G401 (cell line): ENCODE results near the gene SPART. TPM values are rescaled to one million over a fixed set of nuclear protein-coding genes. Genes with fewer than 3 reads are reported as not detected.

Source experiments
- DNase-seq: peaks from one replicate; pipeline ENCODE4 v3.0.0-alpha.2; 2015; ENCODE audit warnings: low spot score
- in situ Hi-C: cut with HindIII; loops from 2 replicates; pipeline ENCODE4 v1.10.0; 2016; ENCODE audit warnings: low sequenced_read_pairs, mixed read lengths
- total RNA-seq: library from RNA; depleted of rRNA; stranded (reverse); fragments of >200 nt; shearing (Covaris generic); gene quantifications from 2 replicates; pipeline ENCODE4 v1.2.3, GENCODE V29; 2014; rRNA removed

SPART gene, protein sequence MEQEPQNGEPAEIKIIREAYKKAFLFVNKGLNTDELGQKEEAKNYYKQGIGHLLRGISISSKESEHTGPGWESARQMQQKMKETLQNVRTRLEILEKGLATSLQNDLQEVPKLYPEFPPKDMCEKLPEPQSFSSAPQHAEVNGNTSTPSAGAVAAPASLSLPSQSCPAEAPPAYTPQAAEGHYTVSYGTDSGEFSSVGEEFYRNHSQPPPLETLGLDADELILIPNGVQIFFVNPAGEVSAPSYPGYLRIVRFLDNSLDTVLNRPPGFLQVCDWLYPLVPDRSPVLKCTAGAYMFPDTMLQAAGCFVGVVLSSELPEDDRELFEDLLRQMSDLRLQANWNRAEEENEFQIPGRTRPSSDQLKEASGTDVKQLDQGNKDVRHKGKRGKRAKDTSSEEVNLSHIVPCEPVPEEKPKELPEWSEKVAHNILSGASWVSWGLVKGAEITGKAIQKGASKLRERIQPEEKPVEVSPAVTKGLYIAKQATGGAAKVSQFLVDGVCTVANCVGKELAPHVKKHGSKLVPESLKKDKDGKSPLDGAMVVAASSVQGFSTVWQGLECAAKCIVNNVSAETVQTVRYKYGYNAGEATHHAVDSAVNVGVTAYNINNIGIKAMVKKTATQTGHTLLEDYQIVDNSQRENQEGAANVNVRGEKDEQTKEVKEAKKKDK
- 0.31 and 0.43 TPM in 2 replicates for total RNA-seq

DNA sequence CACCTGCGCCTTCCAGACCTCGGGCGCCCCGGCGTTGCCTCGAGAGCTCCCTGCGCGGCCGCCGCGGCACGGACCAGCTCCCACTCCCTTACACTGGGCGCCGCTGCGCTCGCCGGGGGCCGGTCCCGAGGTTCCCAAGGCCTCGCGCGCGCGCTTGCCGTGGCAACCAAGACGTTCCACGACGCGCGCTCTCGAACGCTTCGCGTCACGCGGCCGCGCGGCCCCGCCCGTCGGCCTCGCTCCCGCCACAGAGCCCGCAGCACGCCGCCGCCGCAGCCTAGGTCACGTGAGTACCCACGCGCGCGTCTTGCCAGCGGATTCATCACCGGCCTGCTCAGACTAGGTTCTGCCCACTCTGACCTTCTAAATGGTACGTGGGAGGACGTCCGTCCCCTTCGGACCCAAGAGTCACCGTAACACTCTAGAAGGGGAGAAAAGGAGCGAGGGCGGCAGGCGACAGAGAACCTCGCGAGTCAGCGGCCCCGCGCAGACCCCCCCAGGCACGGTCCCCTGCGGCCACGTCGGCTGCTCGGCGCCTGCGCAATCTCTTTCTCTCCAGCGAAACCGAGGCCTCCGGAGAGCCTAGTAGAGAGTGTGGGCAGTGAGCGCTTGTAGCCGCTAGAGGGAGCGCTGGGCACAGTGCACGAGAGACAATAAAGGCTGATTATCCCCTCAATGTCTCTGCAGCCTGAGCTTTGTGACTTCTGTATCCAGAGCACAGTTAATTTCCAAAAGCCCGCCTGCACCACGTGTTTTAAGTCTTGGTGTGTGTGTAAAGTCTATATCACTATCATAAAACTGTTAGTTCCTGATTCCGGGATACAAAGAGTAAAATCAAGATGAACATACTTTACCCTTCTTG lies at the start of gene SPART:
Gene SPART (minus strand): TSS at position 173 of the 862 bp plus-strand sequence. CDS start 10,564 bp downstream, outside the sequence.
- in situ Hi-C loops, result no loop called here
- peak; percentile 95 for DNase-seq

DNA sequence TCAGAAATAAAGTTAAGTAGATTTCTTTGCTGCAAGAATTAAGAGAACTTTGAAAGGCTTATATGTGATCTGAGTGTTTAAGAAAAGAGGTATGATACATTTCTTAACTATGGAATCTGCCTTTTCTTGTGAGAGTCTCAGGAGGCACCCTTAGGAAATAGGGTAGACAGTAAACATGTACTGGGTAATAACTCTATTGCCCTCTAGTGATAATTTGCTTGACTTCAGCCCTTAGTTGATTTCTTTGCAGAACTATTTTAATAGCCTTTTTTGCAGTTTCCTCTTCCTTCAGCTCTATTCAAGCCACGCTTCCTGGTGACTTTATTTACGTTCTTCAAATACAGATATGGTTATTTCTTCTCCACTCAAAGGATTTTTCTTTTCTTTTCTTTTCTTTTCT lies 49.1 kb upstream of the SPART start:
- peak; percentile 2 for DNase-seq
- in situ Hi-C loops, result no loop called here

DNA sequence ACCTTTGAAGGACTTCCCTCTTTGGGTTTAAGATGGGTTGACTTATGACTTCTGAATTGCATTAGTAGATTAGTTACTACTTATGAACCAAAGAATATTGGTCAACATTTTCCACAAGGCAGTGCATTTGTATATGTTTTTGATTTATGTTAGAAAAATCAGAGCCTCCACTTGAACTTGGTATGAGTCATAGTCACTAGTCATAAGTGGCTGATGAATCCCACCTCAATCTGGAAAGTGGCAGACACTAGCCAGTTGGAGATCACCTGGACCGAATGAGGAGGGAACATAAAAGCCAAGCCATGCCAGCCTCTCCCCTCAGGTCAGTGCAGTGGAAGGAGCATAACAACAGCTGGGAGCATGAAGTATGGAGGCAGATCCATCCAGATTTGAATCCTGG lies 39.3 kb upstream of the SPART start:
- in situ Hi-C loops, result no loop called here
- DNase-seq, result no peak

DNA sequence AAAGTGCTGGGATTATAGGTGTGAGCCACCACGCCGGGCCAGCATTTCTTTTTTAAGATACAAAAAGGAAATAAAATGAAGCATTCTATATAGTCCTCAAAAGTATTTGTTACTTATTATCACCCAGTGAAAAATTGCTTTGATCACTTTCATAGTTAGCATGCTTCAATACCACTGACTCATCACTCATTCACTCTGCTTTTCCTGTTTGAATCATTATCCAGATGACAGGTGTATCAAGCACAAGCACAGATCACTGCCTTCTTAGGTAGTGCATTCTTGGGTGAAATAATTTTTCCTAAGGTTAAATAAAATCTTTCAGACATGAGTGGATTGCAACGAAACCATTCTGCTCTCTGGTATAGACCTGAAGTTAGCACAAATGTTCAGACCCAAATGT lies 35.8 kb upstream of the SPART start:
- in situ Hi-C loops, result no loop called here
- DNase-seq, result no peak

DNA sequence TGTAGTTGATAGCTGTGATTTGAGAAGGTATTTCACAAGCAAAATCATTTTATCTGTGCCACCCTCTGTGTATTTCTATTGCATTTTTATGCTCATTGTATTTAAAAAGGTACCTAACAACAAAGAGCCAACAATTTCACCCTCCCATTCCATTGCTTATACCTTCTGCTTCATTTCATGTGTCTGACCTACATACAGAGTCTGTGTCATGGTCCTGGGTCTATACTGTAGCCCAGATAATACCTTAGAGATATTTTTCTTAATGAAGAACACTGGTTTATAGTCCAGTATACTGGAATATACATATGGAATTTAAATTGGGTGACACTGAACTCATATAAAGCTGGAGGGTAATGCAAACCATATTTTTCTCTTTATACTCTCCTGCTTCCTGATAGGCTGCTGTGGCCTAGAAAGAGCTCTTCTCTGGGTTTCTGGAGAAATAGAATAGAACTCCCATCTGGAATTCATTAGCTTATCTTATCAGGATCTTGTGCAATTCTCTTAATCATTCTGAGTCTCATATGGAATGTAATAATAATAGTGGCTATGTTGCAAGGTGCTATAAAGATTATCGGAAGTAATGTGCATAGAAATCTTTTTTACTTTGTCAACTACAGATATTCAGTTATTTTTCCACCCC lies 31.8 kb upstream of the SPART start:
- in situ Hi-C loops, result no loop called here
- DNase-seq, result no peak

DNA sequence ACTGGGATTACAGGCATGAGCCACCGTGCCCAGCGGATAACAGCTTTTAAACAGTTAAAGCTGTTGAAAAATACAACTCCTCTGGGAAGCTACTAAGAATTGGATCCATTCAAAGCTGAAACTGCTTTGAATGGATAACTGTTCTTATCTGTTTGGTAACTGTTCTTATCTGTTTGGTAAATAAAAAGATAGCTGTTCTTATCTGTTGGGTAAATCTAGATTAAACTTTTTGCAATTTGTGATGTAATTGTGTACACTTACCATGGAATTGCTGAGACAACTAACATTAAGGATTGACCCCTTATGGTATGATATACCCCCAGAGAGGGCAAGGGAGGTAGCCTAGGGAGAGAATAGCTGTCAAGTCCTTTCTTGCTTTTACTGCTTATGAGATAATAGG lies 27.9 kb upstream of the SPART start:
- in situ Hi-C loops, result no loop called here
- DNase-seq, result no peak

DNA sequence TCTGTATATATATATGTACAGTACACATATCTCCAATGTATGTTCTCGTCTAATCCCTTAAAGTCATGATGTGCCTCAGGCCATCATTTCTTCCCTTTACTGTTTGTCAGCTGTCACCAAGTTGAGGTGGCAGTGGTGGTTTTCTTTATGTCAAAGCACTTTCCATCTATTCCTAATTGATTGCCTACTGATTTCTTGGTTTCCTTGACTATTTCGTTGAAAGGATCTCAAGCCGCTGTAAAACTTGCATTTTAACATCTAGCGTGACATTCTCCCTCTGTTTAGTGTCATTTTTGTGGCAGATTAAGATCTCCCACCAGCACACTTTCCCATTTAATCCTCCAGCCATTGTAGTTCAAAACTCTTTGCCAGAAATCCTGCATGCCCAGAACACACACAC lies 25.0 kb upstream of the SPART start:
- no peak for DNase-seq
- in situ Hi-C loops, result no loop called here

DNA sequence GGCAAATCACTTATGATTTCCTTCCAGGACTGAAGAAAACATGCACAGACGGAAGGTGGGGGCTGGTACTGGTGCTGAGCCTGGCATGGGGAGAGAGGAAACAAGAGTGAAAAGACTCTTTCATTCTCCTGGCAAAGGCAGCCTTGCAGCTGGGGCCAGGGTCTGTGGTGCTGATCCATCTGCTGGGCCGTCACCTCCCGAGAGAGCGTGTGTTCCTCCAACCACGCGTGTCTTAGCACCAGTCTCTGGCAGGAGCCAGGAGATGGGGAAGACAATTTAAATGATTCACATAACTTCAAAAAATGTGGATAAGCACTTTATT lies 23.9 kb upstream of the SPART start:
- in situ Hi-C loops, result no loop called here

DNA sequence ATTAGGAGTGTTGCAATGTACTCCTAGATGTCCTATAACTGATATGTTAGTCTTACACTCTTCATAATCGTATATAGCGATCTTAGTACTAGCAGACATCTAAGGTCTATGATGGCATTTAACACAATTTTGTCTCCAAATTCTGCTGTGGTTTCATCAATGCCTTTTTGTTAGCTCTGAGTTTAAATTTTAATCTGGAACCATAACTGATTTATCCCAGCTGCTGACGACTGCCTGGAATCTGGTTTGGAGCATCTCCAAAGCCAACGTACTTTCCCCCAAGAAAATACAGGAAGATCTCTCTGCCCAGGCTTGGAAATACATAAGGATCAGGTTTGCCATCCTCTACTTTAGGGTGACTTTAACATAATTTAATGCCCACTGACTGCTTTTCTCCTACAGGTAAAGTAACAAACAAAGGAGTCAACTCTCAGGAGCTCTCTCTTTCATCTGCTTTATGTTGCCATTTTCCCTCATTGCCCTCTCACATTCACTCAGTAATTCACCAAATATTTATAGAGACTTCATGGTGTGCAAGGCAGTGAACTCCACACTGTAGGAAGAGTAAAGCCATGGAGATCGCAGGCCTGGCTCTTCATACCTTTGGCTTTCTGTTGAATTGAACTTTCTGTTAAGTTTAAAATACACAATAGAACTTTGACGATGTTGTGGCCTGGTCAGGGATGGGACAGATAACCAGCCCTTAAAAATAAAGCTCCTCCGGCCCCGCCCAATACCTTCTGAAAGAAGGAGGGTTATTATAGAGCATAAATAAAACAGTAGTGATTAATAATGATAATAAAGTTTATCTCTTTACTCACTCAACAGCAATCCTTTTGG lies 23.3 kb upstream of the SPART start:
- in situ Hi-C loops, result no loop called here
- DNase-seq, result no peak

More for the DNA sequence above, 23.9 kb upstream of the SPART start:
- DNase-seq, result peak; percentile 1

DNA sequence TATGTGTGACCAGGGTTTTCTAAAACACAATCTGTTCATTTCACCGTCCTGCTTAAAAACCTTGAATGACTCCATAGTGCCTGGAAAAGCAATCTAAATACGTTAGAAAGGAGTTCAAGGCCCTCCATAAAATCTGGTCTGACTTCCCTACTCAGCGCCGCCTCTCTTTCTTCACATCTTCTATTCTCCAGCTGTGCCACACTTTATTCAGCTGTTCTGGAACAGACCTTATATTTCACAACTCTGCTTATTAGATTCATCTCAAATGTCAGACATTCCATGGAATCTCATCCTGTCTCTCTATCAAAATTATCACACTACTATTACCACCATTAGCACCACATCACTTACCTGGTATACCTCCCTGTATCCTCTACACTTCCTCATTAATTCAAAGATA lies 19.8 kb upstream of the SPART start:
- in situ Hi-C loops, result no loop called here
- no peak for DNase-seq

DNA sequence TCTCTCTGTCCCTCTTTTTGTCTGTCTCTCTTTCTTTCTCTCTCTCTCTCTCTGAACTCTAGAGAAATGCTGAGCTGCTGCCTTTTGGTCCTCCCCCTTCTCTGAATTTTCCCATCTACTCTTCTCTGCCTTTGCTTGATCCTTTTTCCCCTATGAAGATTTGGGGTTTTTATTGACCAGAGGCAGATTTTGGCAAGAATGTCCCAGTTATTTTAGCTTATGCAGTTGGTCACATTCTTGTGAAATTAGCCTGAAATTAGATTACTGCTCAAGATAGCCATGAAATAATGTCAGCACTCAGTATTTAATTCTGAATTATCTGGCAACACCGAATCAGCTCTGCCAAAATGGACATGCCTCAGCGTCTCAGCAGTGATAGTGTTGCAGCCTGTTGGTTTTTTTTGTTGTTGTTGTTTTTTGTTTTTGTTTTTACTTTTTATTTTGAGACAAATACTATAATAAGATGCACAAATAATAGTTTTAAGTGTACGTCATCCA lies 17.2 kb upstream of the SPART start:
- DNase-seq, result no peak
- in situ Hi-C loops, result no loop called here

DNA sequence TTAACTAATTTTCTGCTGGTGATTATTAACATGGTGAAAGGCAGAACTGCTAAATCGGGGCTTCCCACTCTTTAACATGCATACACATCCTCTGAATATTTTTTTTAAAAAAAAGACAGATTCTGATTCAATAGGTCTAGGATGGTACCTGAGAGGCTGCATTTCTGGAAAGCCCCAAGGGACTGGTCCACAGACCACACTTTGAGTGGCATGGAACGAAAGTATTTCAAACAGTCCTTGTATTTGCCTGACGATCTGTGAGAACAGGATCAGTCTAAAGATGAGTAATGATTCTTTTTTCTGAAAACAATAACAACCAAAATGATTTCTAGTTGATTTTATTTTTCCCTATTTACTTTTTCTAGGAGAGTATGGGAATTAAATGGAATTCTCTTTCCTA lies 16.7 kb upstream of the SPART start:
- DNase-seq, result no peak
- in situ Hi-C loops, result no loop called here

DNA sequence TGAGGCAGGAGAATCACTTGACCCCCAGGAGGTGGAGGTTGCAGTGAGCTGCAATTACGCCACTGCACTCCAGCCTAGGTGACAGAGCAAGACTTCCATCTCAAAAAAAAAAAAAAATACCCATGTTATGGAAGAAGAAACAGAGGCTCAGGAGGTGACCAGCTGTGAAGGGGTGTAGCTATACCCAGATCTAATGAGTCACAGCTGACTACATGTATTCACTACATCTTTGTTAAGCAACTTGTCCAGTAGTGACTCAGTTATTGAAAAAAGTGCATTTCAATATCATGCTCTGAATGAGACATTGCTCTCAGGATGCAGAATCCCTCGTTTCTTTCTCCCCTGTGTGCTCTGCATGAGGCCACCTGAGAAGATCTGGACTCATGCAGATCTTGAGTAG lies 16.1 kb upstream of the SPART start:
- in situ Hi-C loops, result no loop called here
- DNase-seq, result no peak

DNA sequence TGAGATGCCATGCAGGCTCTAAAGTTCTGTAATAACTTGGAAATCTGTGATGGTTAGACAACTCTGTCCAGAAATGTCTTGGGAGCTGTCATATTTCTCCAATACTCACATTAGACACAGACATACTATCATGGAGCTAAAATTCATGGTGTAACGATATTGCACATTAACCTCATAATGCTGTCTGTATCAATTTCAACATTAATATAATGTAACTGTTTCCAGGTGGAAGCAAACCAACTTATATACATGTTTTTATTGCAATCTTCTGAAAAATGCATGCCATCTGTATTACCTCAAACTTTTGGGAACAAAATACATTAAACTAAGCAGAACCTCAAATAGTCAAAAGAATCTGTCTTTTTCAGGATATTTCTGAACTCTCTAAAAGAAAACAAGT lies 14.7 kb upstream of the SPART start:
- in situ Hi-C loops, result no loop called here
- DNase-seq, result no peak

DNA sequence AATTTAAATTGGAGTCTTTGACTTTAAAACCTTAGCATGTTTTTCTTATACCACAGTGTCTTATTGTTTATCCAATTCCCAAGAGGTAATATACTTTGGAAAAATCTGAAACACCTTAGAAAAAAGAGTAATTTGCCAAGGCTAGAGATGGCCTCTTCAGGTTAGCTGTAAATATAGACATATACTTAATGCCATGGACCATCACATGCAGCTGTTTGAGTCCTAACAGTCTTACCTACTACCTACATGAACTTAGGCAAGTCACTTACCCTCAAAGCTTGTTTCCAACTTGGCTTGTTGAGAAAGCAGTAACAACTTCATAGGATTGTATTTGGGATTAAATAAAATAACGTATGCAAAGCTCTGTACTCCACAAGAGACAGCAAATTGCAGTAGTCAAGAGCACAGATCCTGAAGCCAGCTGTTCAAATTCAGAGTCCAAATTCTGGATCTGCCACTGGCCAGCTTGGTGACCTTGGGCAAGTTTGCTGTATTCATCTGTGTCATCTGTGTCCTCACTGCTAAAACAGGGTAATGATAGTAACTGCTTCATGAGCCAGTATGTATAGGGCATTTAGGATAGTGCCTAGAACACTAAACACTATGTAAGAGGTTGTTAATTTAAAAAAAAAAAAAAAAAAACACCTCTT lies 13.2 kb upstream of the SPART start:
- no peak for DNase-seq
- in situ Hi-C loops, result no loop called here

DNA sequence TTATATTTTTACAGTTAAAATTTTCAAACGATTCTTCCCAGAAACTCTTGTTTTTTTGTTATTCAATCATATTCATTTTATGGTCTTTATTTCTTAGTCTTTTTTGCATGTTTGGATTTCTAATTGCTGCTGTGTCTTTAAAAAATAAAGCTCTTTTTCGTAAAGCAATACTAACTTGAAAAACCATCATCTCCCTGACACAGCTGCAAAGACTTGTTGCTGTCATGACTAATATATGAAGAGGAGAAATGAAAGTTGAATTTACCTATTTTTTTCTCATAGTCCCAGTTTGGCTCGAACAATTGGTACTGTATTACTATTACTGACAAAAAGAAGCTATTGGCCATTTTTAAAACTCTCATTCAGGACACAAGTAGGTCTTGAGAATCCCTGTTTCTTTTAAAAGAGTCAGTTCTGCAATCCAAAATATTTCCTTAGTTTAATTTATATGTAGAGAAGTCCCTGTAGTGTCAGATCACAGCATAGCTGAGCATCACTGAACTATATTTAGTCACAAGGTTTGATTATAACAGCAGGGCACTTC lies 12.1 kb upstream of the SPART start:
- in situ Hi-C loops, result no loop called here
- no peak for DNase-seq

DNA sequence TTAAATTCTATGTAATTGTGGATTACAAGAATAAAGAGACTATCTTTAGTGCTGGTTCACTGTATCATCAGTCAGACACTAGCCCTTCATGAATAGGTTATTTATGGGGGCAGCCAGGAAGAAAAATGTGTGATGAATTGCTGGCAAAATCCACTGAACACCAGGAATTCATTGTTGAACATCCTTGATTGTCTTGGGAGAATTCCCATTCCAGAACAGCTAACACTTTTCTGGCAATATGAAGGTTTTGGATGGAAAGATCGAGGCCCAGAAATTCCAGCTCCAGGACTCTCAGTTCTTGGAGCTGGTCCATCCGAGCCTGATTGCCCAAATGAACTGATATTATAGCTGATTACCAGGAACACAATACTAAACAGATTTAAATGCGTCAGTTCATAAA lies 11.5 kb upstream of the SPART start:
- no peak for DNase-seq
- in situ Hi-C loops, result no loop called here

DNA sequence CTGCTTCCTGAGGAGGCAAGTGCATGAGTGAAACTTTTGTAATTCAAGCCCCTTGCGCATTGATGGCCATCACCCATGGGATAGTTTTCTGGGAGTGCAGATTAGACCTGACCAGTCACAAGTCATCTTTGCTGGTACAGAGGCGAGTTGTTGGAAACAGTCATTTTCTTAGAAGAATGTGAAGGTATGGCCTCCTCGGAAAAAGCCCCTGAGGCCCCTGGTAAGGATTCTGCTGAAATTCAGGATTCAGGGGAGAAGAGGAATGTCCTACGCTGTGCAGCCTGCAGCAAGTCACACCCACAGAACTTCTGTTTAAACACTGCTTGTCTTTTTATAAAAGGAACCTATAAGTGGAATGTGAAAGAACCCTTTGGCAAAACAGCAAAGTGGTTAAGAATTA lies 11.0 kb upstream of the SPART start:
- no peak for DNase-seq
- in situ Hi-C loops, result no loop called here
